HepG2 (cell line): ENCODE results near the gene SPG7. TPM values are rescaled to one million over a fixed set of nuclear protein-coding genes. Genes with fewer than 3 reads are reported as not detected.

Experiments used
- CCAR2 ChIP-seq: fragments of 200-400 bp; formaldehyde crosslinking; optimal IDR thresholded peaks from 2 replicates; pipeline ENCODE3; 2018; ENCODE audit warnings: low read depth, mild to moderate bottlenecking, low read length, moderate library complexity
- ELF3 ChIP-seq: IDR thresholded peaks from 2 replicates; pipeline ENCODE4 v1.6.1; 2016; ENCODE audit warnings: missing genetic modification reagents, missing compliant biosample characterization
- HMGXB4 ChIP-seq, 2 experiments: sonication (generic) in 1 of 2; formaldehyde crosslinking in 1 of 2; IDR thresholded peaks; 2 replicates each; pipeline versions ENCODE4 v1.4.0 to v1.6.1; 2018 to 2020; ENCODE audit warnings: missing genetic modification reagents in 2 of 2, borderline replicate concordance in 1 of 2, low read depth in 1 of 2, mild to moderate bottlenecking in 1 of 2, missing biosample characterization in 1 of 2
- ZBTB43 ChIP-seq: sonication (generic); formaldehyde crosslinking; conservative IDR thresholded peaks from 2 replicates; pipeline ENCODE4 v1.4.0; 2020; ENCODE audit warnings: missing genetic modification reagents
- ZNF644 ChIP-seq: IDR thresholded peaks from 2 replicates; pipeline ENCODE4 v1.6.1; 2016; ENCODE audit warnings: low read depth
- ZNF710 ChIP-seq: sonication (generic); formaldehyde crosslinking; IDR thresholded peaks from 2 replicates; pipeline ENCODE4 v1.5.0; 2020; ENCODE audit warnings: mild to moderate bottlenecking, missing genetic modification reagents, borderline replicate concordance
- polyA plus RNA-seq, 8 experiments: library from polyadenylated mRNA; depleted of rRNA in 3 of 8; stranded (reverse) in 7 of 8; unstranded in 1 of 8; fragments of >200 nt; fragmentation: Illumina TruSeq in 4 of 8; extraction: Trizol in 4 of 8; gene quantifications; 2 replicates each; pipeline versions ENCODE4 v1.2.1 to v1.2.3, GENCODE V29; 2011 to 2016; ENCODE audit warnings: low read depth in 4 of 8, missing spikeins in 1 of 8, mixed read lengths in 1 of 8; ENCODE audit not compliant: insufficient read depth in 1 of 8
- total RNA-seq, 5 experiments: library from RNA; depleted of rRNA; stranded (reverse); fragments of >200 nt; fragmentation: Illumina TruSeq; extraction: Trizol; gene quantifications; 2 replicates each; pipeline ENCODE4 v1.2.3, GENCODE V29; 2016; ENCODE audit warnings: low read depth in 1 of 5
- TF ChIP-seq, protein P1 (sequence below), 2 experiments: fragments of 450-650 bp in 1 of 2; sonication (generic) in 1 of 2; formaldehyde crosslinking in 1 of 2; IDR thresholded peaks; 2 replicates each; pipeline versions ENCODE4 v1.6.1 to v1.8.0; 2016 to 2022; ENCODE audit warnings: antibody characterized with exemption in 1 of 2, mild to moderate bottlenecking in 1 of 2, missing genetic modification reagents in 1 of 2
- TF ChIP-seq, protein P2 (sequence below): sonication (generic); formaldehyde crosslinking; IDR thresholded peaks from 2 replicates; pipeline ENCODE4 v1.5.0; 2020; ENCODE audit warnings: missing genetic modification reagents
- TF ChIP-seq, protein P3 (sequence below): sonication (generic); formaldehyde crosslinking; IDR thresholded peaks from 2 replicates; pipeline ENCODE4 v1.4.0; 2020; ENCODE audit warnings: missing genetic modification reagents

The SPG7 gene
- total and polyA plus RNA-seq, 2 of the 13 experiments (the other 11 are each of a cell fraction or from before 2014, with no cell fraction given) = 66.0 to 136 TPM

GRCh38 chr16:89490439-89491237, 17.6 kb upstream of the SPG7 start, which contains the start of gene ANKRD11 (continued):
- TF ChIP-seq, protein P1, sequence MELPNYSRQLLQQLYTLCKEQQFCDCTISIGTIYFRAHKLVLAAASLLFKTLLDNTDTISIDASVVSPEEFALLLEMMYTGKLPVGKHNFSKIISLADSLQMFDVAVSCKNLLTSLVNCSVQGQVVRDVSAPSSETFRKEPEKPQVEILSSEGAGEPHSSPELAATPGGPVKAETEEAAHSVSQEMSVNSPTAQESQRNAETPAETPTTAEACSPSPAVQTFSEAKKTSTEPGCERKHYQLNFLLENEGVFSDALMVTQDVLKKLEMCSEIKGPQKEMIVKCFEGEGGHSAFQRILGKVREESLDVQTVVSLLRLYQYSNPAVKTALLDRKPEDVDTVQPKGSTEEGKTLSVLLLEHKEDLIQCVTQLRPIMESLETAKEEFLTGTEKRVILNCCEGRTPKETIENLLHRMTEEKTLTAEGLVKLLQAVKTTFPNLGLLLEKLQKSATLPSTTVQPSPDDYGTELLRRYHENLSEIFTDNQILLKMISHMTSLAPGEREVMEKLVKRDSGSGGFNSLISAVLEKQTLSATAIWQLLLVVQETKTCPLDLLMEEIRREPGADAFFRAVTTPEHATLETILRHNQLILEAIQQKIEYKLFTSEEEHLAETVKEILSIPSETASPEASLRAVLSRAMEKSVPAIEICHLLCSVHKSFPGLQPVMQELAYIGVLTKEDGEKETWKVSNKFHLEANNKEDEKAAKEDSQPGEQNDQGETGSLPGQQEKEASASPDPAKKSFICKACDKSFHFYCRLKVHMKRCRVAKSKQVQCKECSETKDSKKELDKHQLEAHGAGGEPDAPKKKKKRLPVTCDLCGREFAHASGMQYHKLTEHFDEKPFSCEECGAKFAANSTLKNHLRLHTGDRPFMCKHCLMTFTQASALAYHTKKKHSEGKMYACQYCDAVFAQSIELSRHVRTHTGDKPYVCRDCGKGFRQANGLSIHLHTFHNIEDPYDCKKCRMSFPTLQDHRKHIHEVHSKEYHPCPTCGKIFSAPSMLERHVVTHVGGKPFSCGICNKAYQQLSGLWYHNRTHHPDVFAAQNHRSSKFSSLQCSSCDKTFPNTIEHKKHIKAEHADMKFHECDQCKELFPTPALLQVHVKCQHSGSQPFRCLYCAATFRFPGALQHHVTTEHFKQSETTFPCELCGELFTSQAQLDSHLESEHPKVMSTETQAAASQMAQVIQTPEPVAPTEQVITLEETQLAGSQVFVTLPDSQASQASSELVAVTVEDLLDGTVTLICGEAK (IDR thresholded peaks at IDR 0.05) = no peak
- TF ChIP-seq, protein P1 (CRISPR knock-in tag; IDR thresholded peaks at IDR 0.05) = peak; percentile 41
- TF ChIP-seq CCAR2 (no peak), ELF3 (CRISPR knock-in tag) (peak; percentile 29; the same call in 1 of the 2 replicates), ZNF644 (CRISPR knock-in tag) (no peak), ZNF710 (CRISPR knock-in tag) (peak; percentile 87; the same call in 1 of the 2 replicates), HMGXB4 (CRISPR knock-in tag; IDR thresholded peaks at IDR 0.05; ENCODE audit: borderline replicate concordance in 1 of 2, low read depth in 1 of 2) (peak; percentile 77 to 86; a peak in 3 of 4 replicates), ZBTB43 (no peak)
- TF ChIP-seq, protein P2, sequence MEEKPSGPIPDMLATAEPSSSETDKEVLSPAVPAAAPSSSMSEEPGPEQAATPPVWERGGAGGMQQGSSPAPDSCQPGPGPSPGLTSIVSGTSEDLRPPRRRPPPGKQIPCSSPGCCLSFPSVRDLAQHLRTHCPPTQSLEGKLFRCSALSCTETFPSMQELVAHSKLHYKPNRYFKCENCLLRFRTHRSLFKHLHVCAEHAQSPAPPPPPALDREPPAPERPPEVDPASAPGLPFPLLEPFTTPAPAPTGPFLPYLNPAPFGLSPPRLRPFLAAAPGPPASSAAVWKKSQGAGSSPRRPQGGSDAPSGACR (CRISPR knock-in tag) = no peak
- TF ChIP-seq, protein P3, sequence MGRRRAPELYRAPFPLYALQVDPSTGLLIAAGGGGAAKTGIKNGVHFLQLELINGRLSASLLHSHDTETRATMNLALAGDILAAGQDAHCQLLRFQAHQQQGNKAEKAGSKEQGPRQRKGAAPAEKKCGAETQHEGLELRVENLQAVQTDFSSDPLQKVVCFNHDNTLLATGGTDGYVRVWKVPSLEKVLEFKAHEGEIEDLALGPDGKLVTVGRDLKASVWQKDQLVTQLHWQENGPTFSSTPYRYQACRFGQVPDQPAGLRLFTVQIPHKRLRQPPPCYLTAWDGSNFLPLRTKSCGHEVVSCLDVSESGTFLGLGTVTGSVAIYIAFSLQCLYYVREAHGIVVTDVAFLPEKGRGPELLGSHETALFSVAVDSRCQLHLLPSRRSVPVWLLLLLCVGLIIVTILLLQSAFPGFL (CRISPR knock-in tag) = peak; percentile 87; the same call in 1 of the 2 replicates
